Measurements from ENCODE around the gene AP1B1.

The AP1B1 gene

DNA sequence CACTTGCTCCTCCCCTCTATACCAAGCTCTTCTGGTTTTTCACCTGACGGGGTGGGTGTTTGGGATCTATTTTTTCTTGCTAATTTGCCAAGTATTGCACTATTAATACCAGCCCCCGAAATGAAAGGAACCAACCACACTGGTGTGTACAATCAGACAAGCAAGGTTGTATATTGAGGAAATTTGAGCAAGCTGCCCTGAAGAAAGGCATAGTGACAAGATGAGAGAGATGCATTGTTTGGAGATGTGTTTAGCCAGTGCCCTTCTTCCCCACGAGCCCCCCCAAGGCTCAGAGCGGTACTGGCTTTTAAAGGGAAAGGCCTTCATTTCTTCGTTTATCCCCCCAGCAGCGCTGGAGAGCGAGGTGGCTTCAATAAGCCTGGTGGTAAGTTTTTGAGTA is 97.2 kb downstream of the AP1B1 start:
- DNase-seq, result no peak

- no peak for DNase-seq
Observed at GRCh38 chr22:29290061-29290460, 98.3 kb downstream of the AP1B1 start.

DNA sequence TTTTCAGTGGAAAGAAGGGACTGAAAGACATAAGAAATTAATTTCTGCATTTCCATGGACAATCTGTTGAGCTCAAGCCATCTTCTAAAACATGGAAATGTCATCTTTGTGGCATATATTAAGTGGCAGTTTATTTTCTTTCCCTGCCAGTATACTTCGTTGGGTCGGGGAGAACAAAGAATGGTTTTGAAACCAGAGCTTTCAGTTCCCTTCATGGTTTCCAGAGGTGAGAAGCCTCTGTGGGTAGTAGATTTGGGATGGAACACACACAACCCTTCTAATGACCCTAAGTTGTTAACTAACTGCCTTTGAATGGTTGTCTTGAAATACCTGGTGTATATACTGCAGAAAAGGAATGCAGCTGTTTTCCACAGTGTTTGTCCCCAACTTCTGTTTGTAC is 99.5 kb downstream of the AP1B1 start:
- DNase-seq, result no peak

DNA sequence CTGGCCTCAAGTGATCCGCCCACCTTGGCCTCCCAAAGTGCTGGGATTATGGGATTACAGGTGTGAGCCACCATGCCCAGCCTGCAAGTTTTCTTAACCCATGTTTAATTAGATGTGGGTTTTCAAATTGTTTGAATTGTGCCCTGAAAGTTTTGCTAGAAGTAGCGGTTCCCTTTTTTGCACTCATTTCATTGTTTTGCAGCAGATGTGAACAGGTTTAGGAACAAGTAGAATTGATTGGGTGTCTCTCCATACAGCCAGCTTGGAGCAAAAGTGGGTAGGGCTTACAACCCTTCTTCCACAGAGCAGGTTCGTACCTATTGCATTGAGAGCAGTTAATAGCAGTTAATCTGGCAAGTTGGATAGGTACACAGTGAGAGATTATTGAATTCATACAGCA is 104.2 kb downstream of the AP1B1 start:
- no peak for DNase-seq

- DNase-seq, result no peak
Observed at GRCh38 chr22:29277927-29278326, 110.4 kb downstream of the AP1B1 start.

All from activated CD4-positive, alpha-beta T cell treated with anti-CD3 and anti-CD28 coated beads, Interleukin-2, amount 50 U/mL, for 48 hours (primary cell).